Measurements from ENCODE around the gene WWOX.

WWOX gene

GRCh38 chr16:78286065-78286464, 186.6 kb downstream of the WWOX start:
- no peak for TF ChIP-seq CTCF (IDR thresholded peaks at IDR 0.05; ENCODE audit: low read depth, low read length)
- no peak for DNase-seq (ENCODE audit: extremely low read depth, low read depth)

GRCh38 chr16:78288888-78289287, 189.4 kb downstream of the WWOX start:
- DNase-seq (ENCODE audit: extremely low read depth, low read depth): no peak
- no peak for TF ChIP-seq CTCF (IDR thresholded peaks at IDR 0.05; ENCODE audit: low read depth, low read length)

GRCh38 chr16:78289373-78289772, 189.9 kb downstream of the WWOX start:
- no peak for TF ChIP-seq CTCF (IDR thresholded peaks at IDR 0.05; ENCODE audit: low read depth, low read length)

GRCh38 chr16:78289844-78290277, 190.4 kb downstream of the WWOX start:
- TF ChIP-seq CTCF (IDR thresholded peaks at IDR 0.05; ENCODE audit: low read depth, low read length): no peak
- DNase-seq (ENCODE audit: extremely low read depth, low read depth): no peak

More at GRCh38 chr16:78289373-78289772, 189.9 kb downstream of the WWOX start:
- no peak for DNase-seq (ENCODE audit: extremely low read depth, low read depth)

- DNase-seq (ENCODE audit: extremely low read depth, low read depth): no peak
- no peak for TF ChIP-seq CTCF (IDR thresholded peaks at IDR 0.05; ENCODE audit: low read depth, low read length)
Observed at GRCh38 chr16:78290395-78290794, 190.9 kb downstream of the WWOX start.

- DNase-seq (ENCODE audit: extremely low read depth, low read depth): no peak
- no peak for TF ChIP-seq CTCF (IDR thresholded peaks at IDR 0.05; ENCODE audit: low read depth, low read length)
Observed at GRCh38 chr16:78290872-78291591, 191.6 kb downstream of the WWOX start.

- TF ChIP-seq CTCF (IDR thresholded peaks at IDR 0.05; ENCODE audit: low read depth, low read length): no peak
- no peak for DNase-seq (ENCODE audit: extremely low read depth, low read depth)
Observed at GRCh38 chr16:78291604-78292003, 192.2 kb downstream of the WWOX start.
